Neural cell (in vitro differentiated cells): Measurements from ENCODE around the gene FOXE3. TPM values are rescaled to one million over a fixed set of nuclear protein-coding genes. Genes with fewer than 3 reads are reported as not detected.

Experiments
- H2AFZ ChIP-seq: fragments of 200-600, 300-800 bp; sonication (generic), shearing (Covaris generic); 2 replicates; pipeline ENCODE4 v1.6.0; 2014; ENCODE audit warnings: low read depth, mild to moderate bottlenecking, antibody characterized with exemption, low read length, moderate library complexity
- H3F3A ChIP-seq: fragments of 200-600 bp; shearing (Covaris generic); 2 replicates; pipeline ENCODE4 v1.6.1; 2016; ENCODE audit warnings: mild to moderate bottlenecking, moderate library complexity, mixed read lengths, antibody characterized with exemption, low read length; ENCODE audit not compliant: insufficient read depth, poor library complexity, severe bottlenecking
- H3K27ac ChIP-seq: fragments of 200-600, 300-800 bp; sonication (generic), shearing (Covaris generic); 2 replicates; pipeline ENCODE4 v1.5.1; 2014; ENCODE audit warnings: mild to moderate bottlenecking, low read length, moderate library complexity
- H3K27me3 ChIP-seq: fragments of 300-800, 200-600 bp; sonication (generic), shearing (Covaris generic); 2 replicates; pipeline ENCODE4 v1.6.0; 2014; ENCODE audit warnings: mild to moderate bottlenecking, low read depth, low read length, moderate library complexity; ENCODE audit not compliant: insufficient read depth
- H3K36me3 ChIP-seq: fragments of 300-800, 200-600 bp; sonication (generic), shearing (Covaris generic); 2 replicates; pipeline ENCODE4 v1.5.1; 2014; ENCODE audit warnings: mild to moderate bottlenecking, antibody characterized with exemption, low read length, moderate library complexity; ENCODE audit not compliant: insufficient read depth
- H3K4me2 ChIP-seq: fragments of 300-800, 200-600 bp; sonication (generic), shearing (Covaris generic); 2 replicates; pipeline ENCODE4 v1.6.0; 2014; ENCODE audit warnings: mild to moderate bottlenecking, low read length
- H3K4me3 ChIP-seq: fragments of 300-800, 200-600 bp; sonication (generic), shearing (Covaris generic); 2 replicates; pipeline ENCODE4 v1.5.1; 2014; ENCODE audit warnings: mild to moderate bottlenecking, low read length, moderate library complexity
- H3K79me2 ChIP-seq: fragments of 200-600 bp; shearing (Covaris generic); replicated peaks from 2 replicates; pipeline ENCODE4 v1.6.0; 2014; ENCODE audit warnings: mild to moderate bottlenecking, low read length, moderate library complexity; ENCODE audit not compliant: insufficient read depth
- H3K9ac ChIP-seq: fragments of 300-800, 200-600 bp; sonication (generic), shearing (Covaris generic); 2 replicates; pipeline ENCODE4 v1.6.1; 2016; ENCODE audit warnings: mild to moderate bottlenecking, low read length, mixed read lengths
- H3K9me2 ChIP-seq: fragments of 200-600 bp; shearing (Covaris generic); 2 replicates; pipeline ENCODE4 v1.6.1; 2016; ENCODE audit warnings: mild to moderate bottlenecking, low read length, mixed read lengths; ENCODE audit not compliant: insufficient read depth
- H3K9me3 ChIP-seq: fragments of 200-600, 300-800 bp; sonication (generic), shearing (Covaris generic); 2 replicates; pipeline ENCODE4 v1.6.1; 2016; ENCODE audit warnings: mild to moderate bottlenecking, mixed run types, low read length, moderate library complexity, mixed read lengths
- H4K20me1 ChIP-seq: fragments of 200-600 bp; shearing (Covaris generic); 2 replicates; pipeline ENCODE4 v1.6.1; 2016; ENCODE audit warnings: mild to moderate bottlenecking, mixed run types; ENCODE audit not compliant: insufficient read depth
- EP300 ChIP-seq: fragments of 450-650 bp; conservative IDR thresholded peaks from 2 replicates; pipeline ENCODE4 v1.6.1; 2014; ENCODE audit warnings: antibody characterized with exemption, mild to moderate bottlenecking, moderate library complexity; ENCODE audit not compliant: poor library complexity, severe bottlenecking
- EZH2 ChIP-seq: fragments of 200-600, 300-800 bp; shearing (Covaris generic), sonication (generic); IDR thresholded peaks from 2 replicates; pipeline ENCODE4 v1.6.1; 2014; ENCODE audit warnings: antibody characterized with exemption, low read length, borderline replicate concordance, mild to moderate bottlenecking; ENCODE audit not compliant: insufficient read depth, poor library complexity, severe bottlenecking
- MXI1 ChIP-seq: fragments of 450-650 bp; conservative IDR thresholded peaks from 2 replicates; pipeline ENCODE4 v1.6.1; 2014; ENCODE audit warnings: antibody characterized with exemption, mild to moderate bottlenecking; ENCODE audit not compliant: poor library complexity, severe bottlenecking
- POLR2AphosphoS5 ChIP-seq: IDR thresholded peaks from 2 replicates; pipeline ENCODE4 v1.6.1; 2012
- RAD21 ChIP-seq: fragments of 450-650 bp; conservative IDR thresholded peaks from 2 replicates; pipeline ENCODE4 v1.6.1; 2014; ENCODE audit warnings: antibody characterized with exemption, mild to moderate bottlenecking, moderate library complexity
- REST ChIP-seq: IDR thresholded peaks from 2 replicates; pipeline ENCODE4 v1.6.1; 2012; ENCODE audit warnings: borderline replicate concordance
- SMC3 ChIP-seq: fragments of 450-650 bp; conservative IDR thresholded peaks from 2 replicates; pipeline ENCODE4 v1.6.1; 2014; ENCODE audit warnings: antibody characterized with exemption, mild to moderate bottlenecking, moderate library complexity; ENCODE audit not compliant: poor library complexity
- TAF1 ChIP-seq: IDR thresholded peaks from 2 replicates; pipeline ENCODE4 v1.6.1; 2012; ENCODE audit warnings: low read depth
- polyA plus RNA-seq: library from polyadenylated mRNA; depleted of rRNA; stranded (reverse); fragments of >200 nt; gene quantifications from 2 replicates; pipeline ENCODE4 v1.2.3, GENCODE V29; 2014
- TF ChIP-seq, protein P1 (sequence below): fragments of 450-650 bp; IDR thresholded peaks from 2 replicates; pipeline ENCODE4 v1.5.1; 2014; ENCODE audit warnings: antibody characterized with exemption, mild to moderate bottlenecking, moderate library complexity; ENCODE audit not compliant: poor library complexity, severe bottlenecking

FOXE3 gene
- polyA plus RNA-seq, 1 donor from 2014 or later: not detected

- no peak for TF ChIP-seq MXI1
- TF ChIP-seq TAF1: no peak
- no peak for TF ChIP-seq RAD21
Measured at GRCh38 chr1:47389731-47390130, 26.4 kb upstream of the FOXE3 start (continued).

DNA sequence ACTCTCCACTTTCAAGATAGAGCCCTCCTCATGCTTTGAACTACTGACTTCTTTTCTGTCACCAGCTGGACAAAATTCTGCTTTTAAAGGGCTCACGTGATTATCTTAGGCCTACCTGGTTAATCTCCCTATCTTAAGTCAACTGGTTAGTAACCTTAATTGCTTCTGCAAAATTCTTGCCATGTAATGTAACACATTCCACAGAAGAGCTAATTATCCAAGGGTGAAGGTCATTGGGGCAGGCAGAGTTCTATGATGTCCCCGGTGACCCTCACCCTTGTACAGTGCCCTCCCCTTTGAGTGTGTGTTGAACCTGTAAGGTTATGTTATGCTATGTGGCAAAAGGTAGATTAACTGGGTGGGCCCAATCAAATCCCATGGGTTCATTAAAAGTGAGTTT lies 25.2 kb upstream of the FOXE3 start:
- H3K4me2 ChIP-seq: no peak overlapping the region
- no peak overlapping the region for H3K4me3 ChIP-seq
- no peak overlapping the region for H3K9ac ChIP-seq
- no peaks in the 10 kb centered on the region for H3K27me3 ChIP-seq
- no peaks in the 10 kb centered on the region for H4K20me1 ChIP-seq
- H3K9me2 ChIP-seq: no peaks in the 10 kb centered on the region
- TF ChIP-seq REST (no peak), SMC3 (no peak), TAF1 (no peak), EP300 (no peak), RAD21 (no peak), MXI1 (no peak), POLR2AphosphoS5 (no peak), EZH2 (no peak)
- TF ChIP-seq, protein P1, sequence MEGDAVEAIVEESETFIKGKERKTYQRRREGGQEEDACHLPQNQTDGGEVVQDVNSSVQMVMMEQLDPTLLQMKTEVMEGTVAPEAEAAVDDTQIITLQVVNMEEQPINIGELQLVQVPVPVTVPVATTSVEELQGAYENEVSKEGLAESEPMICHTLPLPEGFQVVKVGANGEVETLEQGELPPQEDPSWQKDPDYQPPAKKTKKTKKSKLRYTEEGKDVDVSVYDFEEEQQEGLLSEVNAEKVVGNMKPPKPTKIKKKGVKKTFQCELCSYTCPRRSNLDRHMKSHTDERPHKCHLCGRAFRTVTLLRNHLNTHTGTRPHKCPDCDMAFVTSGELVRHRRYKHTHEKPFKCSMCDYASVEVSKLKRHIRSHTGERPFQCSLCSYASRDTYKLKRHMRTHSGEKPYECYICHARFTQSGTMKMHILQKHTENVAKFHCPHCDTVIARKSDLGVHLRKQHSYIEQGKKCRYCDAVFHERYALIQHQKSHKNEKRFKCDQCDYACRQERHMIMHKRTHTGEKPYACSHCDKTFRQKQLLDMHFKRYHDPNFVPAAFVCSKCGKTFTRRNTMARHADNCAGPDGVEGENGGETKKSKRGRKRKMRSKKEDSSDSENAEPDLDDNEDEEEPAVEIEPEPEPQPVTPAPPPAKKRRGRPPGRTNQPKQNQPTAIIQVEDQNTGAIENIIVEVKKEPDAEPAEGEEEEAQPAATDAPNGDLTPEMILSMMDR: no peak
- H3K27ac ChIP-seq: no peak overlapping the region
- H3K9me3 ChIP-seq: no peaks in the 10 kb centered on the region
- no peaks in the 10 kb centered on the region for H3K79me2 ChIP-seq
- no peaks in the 10 kb centered on the region for H3F3A ChIP-seq
- H3K36me3 ChIP-seq: no peaks in the 10 kb centered on the region
- H2AFZ ChIP-seq: no peak overlapping the region

GRCh38 chr1:47393141-47393540 lies 22.9 kb upstream of the FOXE3 start:
- Histone ChIP-seq H3K27me3 (no peaks in the 10 kb centered on the region), H3K4me2 (no peak overlapping the region), H4K20me1 (no peaks in the 10 kb centered on the region), H3K79me2 (no peaks in the 10 kb centered on the region), H3K27ac (no peak overlapping the region), H3F3A (no peaks in the 10 kb centered on the region), H3K9ac (no peak overlapping the region), H3K36me3 (no peaks in the 10 kb centered on the region), H3K4me3 (no peak overlapping the region), H2AFZ (no peak overlapping the region), H3K9me3 (no peaks in the 10 kb centered on the region), H3K9me2 (no peaks in the 10 kb centered on the region)
- no peak for TF ChIP-seq TAF1
- TF ChIP-seq POLR2AphosphoS5: no peak
- TF ChIP-seq REST: no peak
- TF ChIP-seq RAD21: no peak
- no peak for TF ChIP-seq MXI1
- no peak for TF ChIP-seq SMC3
- TF ChIP-seq, protein P1: no peak
- TF ChIP-seq EZH2: no peak
- TF ChIP-seq EP300: no peak
